ENCODE measurements around the gene CELF1. TPM values are rescaled to one million over a fixed set of nuclear protein-coding genes. Genes with fewer than 3 reads are reported as not detected.

The CELF1 gene
- total RNA-seq, 1 donor from 2014 or later: 136 TPM

DNA sequence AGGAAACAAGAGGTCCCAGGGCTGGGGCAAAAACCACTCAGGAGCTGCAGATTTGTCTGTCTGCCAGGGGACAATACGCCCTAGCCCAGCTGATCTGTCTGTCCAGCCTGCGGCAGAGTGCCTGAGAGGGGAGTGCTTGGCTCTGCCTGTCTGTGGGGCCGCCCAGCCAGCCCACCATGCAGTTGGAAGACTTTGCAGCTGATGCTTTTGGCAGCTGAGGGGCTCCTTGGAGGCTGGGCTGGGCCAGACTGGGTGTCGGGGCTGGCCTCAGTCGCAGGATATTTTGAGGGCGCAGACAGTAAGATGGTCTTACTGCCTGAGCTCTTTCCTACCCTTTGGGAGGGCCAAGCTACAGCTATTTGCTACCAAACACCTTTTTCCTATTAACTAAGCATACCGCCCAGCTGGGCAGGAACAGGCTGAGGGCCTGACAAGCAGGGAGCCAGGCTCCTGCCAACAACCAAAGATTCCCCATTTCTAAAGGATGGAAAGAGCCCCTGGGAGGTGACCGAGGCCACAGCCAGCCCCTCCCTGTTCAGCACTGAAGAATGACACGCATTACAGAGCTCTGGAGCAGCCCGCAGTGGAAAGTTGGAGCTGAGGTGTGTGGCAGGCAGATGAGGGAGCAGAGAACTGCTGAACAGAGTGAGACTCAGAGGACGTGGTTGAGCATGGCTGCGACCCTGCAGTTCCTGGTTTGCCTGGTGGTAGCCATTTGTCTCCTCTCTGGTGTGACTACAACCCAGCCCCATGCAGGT lies 33.3 kb upstream of the CELF1 start, which contains the start of gene FAM180B:
Gene FAM180B, plus strand, starts transcription at position 581 of the 758 bp plus-strand sequence. Its CDS starts 91 bp downstream, at position 672.
- H3K4me1 Mint-ChIP-seq: no peaks in the 10 kb centered on the region
- ChIA-PET CTCF (no interaction called here), POLR2A (interaction anchor here (0.5 kb wide), 1 partner anchor 610 kb away, joined by 4 read pairs; no protein-coding TSS in a partner anchor)
- peaks cover 39% of the 10 kb centered on the region for H3K36me3 Mint-ChIP-seq (ENCODE audit: low read depth)
- TF ChIP-seq, protein P1, sequence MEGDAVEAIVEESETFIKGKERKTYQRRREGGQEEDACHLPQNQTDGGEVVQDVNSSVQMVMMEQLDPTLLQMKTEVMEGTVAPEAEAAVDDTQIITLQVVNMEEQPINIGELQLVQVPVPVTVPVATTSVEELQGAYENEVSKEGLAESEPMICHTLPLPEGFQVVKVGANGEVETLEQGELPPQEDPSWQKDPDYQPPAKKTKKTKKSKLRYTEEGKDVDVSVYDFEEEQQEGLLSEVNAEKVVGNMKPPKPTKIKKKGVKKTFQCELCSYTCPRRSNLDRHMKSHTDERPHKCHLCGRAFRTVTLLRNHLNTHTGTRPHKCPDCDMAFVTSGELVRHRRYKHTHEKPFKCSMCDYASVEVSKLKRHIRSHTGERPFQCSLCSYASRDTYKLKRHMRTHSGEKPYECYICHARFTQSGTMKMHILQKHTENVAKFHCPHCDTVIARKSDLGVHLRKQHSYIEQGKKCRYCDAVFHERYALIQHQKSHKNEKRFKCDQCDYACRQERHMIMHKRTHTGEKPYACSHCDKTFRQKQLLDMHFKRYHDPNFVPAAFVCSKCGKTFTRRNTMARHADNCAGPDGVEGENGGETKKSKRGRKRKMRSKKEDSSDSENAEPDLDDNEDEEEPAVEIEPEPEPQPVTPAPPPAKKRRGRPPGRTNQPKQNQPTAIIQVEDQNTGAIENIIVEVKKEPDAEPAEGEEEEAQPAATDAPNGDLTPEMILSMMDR (IDR thresholded peaks at IDR 0.05): no peak
- ATAC-seq (ENCODE audit: low read depth) (no peak), DNase-seq (no peak)
- intact Hi-C loops (cut with micrococcal nuclease): no loop called here
- no peak within 1 kb of the TSS for H3K4me3 Mint-ChIP-seq
- no peaks in the 10 kb centered on the region for H3K27me3 Mint-ChIP-seq
- no peaks in the 10 kb centered on the region for H3K9me3 Mint-ChIP-seq
- H3K27ac Mint-ChIP-seq: no peak within 1 kb of the TSS

DNA sequence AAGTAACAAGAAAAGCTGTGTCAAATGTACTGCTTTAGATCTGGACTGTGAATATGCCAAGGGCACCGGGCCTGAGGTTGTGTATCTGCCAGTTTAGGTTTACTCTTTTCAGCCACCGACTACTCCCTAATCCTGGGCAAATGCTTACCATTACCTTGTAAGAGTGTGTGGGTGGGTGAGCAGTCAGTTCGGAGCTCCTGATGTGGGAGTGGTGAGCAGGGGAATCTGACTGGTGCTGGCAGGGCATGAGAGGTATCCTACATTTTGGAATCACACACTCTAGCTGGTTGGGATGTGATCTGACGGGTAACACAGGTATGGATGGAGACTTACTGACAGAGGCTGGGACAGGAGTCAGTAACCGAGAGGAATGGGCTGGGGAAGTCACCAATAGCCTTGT lies 30.9 kb upstream of the CELF1 start:
- peaks cover 51% of the 10 kb centered on the region for H3K36me3 Mint-ChIP-seq (ENCODE audit: low read depth)
- H3K4me3 Mint-ChIP-seq: no peak overlapping the region
- ATAC-seq (ENCODE audit: low read depth) (no peak), DNase-seq (no peak)
- CTCF ChIA-PET: no interaction called here
- intact Hi-C loops (cut with micrococcal nuclease): no loop called here
- POLR2A ChIA-PET: interaction anchor here (1.4 kb wide), 1 partner anchor 114 kb away, joined by 10 read pairs; no protein-coding TSS in a partner anchor
- no peaks in the 10 kb centered on the region for H3K9me3 Mint-ChIP-seq
- H3K27me3 Mint-ChIP-seq: no peaks in the 10 kb centered on the region
- H3K27ac Mint-ChIP-seq: no peak overlapping the region
- TF ChIP-seq, protein P1 (IDR thresholded peaks at IDR 0.05): no peak
- H3K4me1 Mint-ChIP-seq: peaks cover 17% of the 10 kb centered on the region

DNA sequence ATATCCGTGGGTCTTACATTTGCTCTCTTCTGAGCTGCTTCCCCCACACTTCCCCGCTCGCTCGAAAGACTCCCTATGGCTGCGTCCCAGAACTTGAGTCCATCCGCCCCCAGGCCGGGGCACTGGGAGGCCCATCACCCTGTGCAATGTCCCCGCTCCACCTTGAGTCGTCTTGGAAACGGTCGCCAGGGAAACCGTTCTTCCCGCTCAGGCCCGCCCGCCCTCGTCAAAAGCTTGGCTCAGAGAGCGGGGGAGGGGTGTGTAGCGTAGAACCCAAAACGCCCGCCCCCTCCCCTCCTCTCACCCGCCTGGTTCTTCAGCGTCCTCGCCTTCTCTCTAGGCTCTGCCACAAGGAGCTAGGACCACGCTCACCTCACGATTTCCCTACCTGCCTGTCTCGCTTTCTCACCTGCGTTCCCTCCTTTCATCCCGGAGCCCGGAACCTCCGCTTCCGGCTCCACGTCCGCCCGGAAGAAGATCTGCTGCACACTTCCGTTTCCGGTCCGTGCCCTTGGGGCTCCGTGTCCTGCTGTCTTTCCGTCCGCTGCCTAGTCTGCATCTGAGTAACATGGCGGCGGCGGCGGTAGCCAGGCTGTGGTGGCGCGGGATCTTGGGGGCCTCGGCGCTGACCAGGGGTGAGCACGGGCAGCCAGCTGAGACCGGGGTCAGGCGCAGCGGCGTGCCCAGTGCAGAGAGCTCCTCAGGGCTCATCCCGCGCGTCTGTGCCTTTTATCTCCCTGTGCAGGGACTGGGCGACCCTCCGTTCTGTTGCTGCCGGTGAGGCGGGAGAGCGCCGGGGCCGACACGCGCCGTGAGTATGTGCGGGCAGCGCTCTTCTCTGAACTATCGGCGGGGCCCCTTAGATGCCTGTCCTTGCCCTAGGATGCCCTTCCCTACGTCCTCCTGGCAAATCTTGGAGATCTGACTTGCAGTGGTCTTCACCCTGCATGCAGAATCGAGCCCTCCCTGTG lies 25.9 kb upstream of the CELF1 start, which contains the start of the genes KBTBD4 and NDUFS3:
Gene KBTBD4, minus strand, starts transcription at position 447 of the 971 bp plus-strand sequence. Its CDS starts 19 bp downstream, at position 428.
Gene NDUFS3, plus strand, starts transcription at position 551 of the 971 bp plus-strand sequence. Its CDS starts 18 bp downstream, at position 569.
- intact Hi-C loops (cut with micrococcal nuclease): loop anchor here (1.0 to 2.0 kb wide), 8 partner anchors 14 to 532 kb away; partner anchors contain the start of genes AGBL2, CELF1, FNBP4 and MTCH2
- POLR2A ChIA-PET: interaction anchor here (0.6 to 5.6 kb wide), 14 partner anchors 9 to 363 kb away, joined by 3 to 56 read pairs (median 5); partner anchors contain the start of genes ACP2, AGBL2, CELF1 and PTPMT1
- CTCF ChIA-PET: no interaction called here
- Mint-ChIP-seq H3K27me3 (no peaks in the 10 kb centered on the region), H3K4me1 (peaks cover 38% of the 10 kb centered on the region), H3K9me3 (no peaks in the 10 kb centered on the region), H3K36me3 (ENCODE audit: low read depth) (peaks cover 68% of the 10 kb centered on the region), H3K27ac (peak within 1 kb of the TSS; percentile 97), H3K4me3 (peak within 1 kb of the TSS; percentile 99)
- DNase-seq: peak; percentile 90
- TF ChIP-seq, protein P1 (IDR thresholded peaks at IDR 0.05): no peak
- peak; percentile 93 for ATAC-seq (ENCODE audit: low read depth)

DNA sequence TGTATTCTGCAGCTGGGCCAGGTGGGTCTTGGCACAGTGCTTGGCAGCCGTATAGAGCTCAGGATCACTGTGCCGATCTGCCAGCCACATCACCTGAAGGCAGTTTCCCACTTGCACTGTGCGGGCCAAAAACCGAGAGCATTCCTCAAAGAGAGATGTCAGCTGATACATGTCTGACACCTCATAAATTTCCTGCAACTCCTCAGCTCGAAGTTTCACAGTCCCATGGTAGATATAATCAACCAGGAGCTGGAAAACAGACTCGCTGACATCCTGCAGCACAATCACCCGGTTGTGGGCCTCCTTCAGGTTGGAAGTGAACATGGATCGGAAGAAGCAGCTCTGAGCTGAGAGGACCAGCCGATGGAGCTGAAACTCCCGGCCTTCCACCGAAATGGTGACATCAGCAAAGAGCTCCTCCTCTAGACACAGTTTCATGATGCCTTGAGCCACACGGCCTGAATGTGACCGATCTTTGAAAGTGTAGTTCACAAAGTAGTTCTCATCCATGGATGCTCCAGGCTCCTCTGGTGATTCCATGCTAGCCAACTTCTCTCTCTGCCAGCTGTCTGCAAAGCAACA lies 24.6 kb upstream of the CELF1 start:
- POLR2A ChIA-PET: interaction anchor here (0.5 to 5.6 kb wide), 10 partner anchors 12 to 362 kb away, joined by 3 to 56 read pairs (median 6); partner anchors contain the start of genes ACP2, AGBL2, CELF1 and PTPMT1
- TF ChIP-seq, protein P1 (IDR thresholded peaks at IDR 0.05): no peak
- Mint-ChIP-seq H3K36me3 (ENCODE audit: low read depth) (peaks cover 68% of the 10 kb centered on the region), H3K9me3 (no peaks in the 10 kb centered on the region), H3K4me3 (peak overlapping the region; percentile 99), H3K27ac (no peak overlapping the region), H3K4me1 (peaks cover 38% of the 10 kb centered on the region), H3K27me3 (no peaks in the 10 kb centered on the region)
- DNase-seq: no peak
- no peak for ATAC-seq (ENCODE audit: low read depth)
- intact Hi-C loops (cut with micrococcal nuclease): loop anchor here (2.0 kb wide), 3 partner anchors 65 to 533 kb away; partner anchors contain the start of genes FNBP4 and MTCH2
- CTCF ChIA-PET: no interaction called here
